HCT116 (cell line): ENCODE measurements around the gene LPA. TPM values are rescaled to one million over a fixed set of nuclear protein-coding genes. Genes with fewer than 3 reads are reported as not detected.

Experiments used
- ATAC-seq: fragments of 200-7000 bp; cut with Tn5 transposase; 2 replicates; pipeline ENCODE4 v1.9.1; 2020; ENCODE audit warnings: mild to moderate bottlenecking, moderate library complexity
- BruUV-seq: library from RNA; stranded (reverse); fragments of 400-500 nt; replicated peaks from 2 replicates; lab custom pipeline; 2021; lab: Mats Ljungman, UMichigan
- CTCF ChIA-PET: fragments of 300-600 bp; sonication (Branson Sonifier 250); formaldehyde crosslinking; loops from one replicate; lab custom pipeline; 2021; ENCODE audit warnings: antibody characterized with exemption; lab: Charles Lee
- POLR2A ChIA-PET: fragments of 300-600, 350-600 bp; sonication (Branson Sonifier 250); formaldehyde crosslinking; loops from one replicate; lab custom pipeline; 2021; ENCODE audit warnings: antibody characterized with exemption; lab: Charles Lee
- RAD21 ChIA-PET, 2 experiments: fragments of 300-600 bp; sonication (Branson Sonifier 250); formaldehyde crosslinking; loops; one replicate each; lab custom pipeline; 2023; ENCODE audit warnings: low total read pairs in 2 of 2; ENCODE audit not compliant: uncharacterized antibody in 2 of 2, unreplicated experiment in 2 of 2, low non-redundant PET in 1 of 2; lab: Charles Lee
- DNase-seq: peaks from one replicate; pipeline ENCODE4 v3.0.0-alpha.2; 2010; ENCODE audit warnings: low read depth, low spot score
- H2AFZ ChIP-seq: fragments of 200-600 bp; shearing (Covaris generic), sonication (generic); 2 replicates; pipeline ENCODE4 v1.6.1; 2017; ENCODE audit warnings: low read depth, mixed run types, mixed read lengths, antibody characterized with exemption, low read length; ENCODE audit not compliant: poor library complexity, severe bottlenecking
- H3K27ac ChIP-seq: 2 replicates; pipeline ENCODE4 v1.5.1; 2012; ENCODE audit warnings: low read depth, low read length
- H3K27me3 ChIP-seq: fragments of 200-600 bp; sonication (generic); 2 replicates; pipeline ENCODE4 v1.6.1; 2016; ENCODE audit warnings: mixed run types, low read length, mixed read lengths; ENCODE audit not compliant: insufficient read depth
- H3K36me3 ChIP-seq, 2 experiments: fragments of 200-500 bp in 1 of 2; fragments of 200-600 bp in 1 of 2; sonication (Bioruptor generic) in 1 of 2; sonication (generic) in 1 of 2; 2 replicates each; pipeline versions ENCODE4 v1.5.1 to v1.6.1; 2014 to 2016; ENCODE audit warnings: low read length in 2 of 2, inconsistent platforms in 1 of 2, mixed read lengths in 1 of 2, mixed run types in 1 of 2; ENCODE audit not compliant: insufficient read depth in 2 of 2, control insufficient read depth in 1 of 2
- H3K4me1 ChIP-seq, 2 experiments: fragments of 200-600 bp in 1 of 2; sonication (generic) in 1 of 2; 2 replicates each; pipeline versions ENCODE4 v1.5.1 to v1.6.1; 2012 to 2017; ENCODE audit warnings: low read length in 2 of 2, inconsistent platforms in 1 of 2, mild to moderate bottlenecking in 1 of 2, mixed read lengths in 1 of 2, mixed run types in 1 of 2, moderate library complexity in 1 of 2; ENCODE audit not compliant: insufficient read depth in 2 of 2, control insufficient read depth in 1 of 2
- H3K4me2 ChIP-seq: fragments of 200-600 bp; sonication (generic); 2 replicates; pipeline ENCODE4 v1.6.1; 2017; ENCODE audit warnings: mixed run types, low read length, mixed read lengths
- H3K4me3 ChIP-seq, 2 experiments: fragments of 200-600 bp in 1 of 2; sonication (generic) in 1 of 2; replicated peaks in 1 of 2; 2 replicates each; pipeline ENCODE4 v1.5.1; 2011 to 2016; ENCODE audit warnings: low read length in 2 of 2, control low read depth in 1 of 2, low read depth in 1 of 2, mild to moderate bottlenecking in 1 of 2, mixed read lengths in 1 of 2, mixed run types in 1 of 2
- H3K79me2 ChIP-seq: fragments of 200-600 bp; sonication (generic); 2 replicates; pipeline ENCODE4 v1.6.1; 2017; ENCODE audit warnings: mild to moderate bottlenecking, mixed run types, low read length, moderate library complexity, mixed read lengths; ENCODE audit not compliant: insufficient read depth
- H3K9ac ChIP-seq: fragments of 200-600 bp; sonication (generic); 2 replicates; pipeline ENCODE4 v1.6.1; 2016; ENCODE audit warnings: low read length, mixed read lengths
- H3K9me2 ChIP-seq: fragments of 200-600 bp; sonication (generic), shearing (Covaris generic); 2 replicates; pipeline ENCODE4 v1.6.1; 2017; ENCODE audit warnings: mixed run types, mild to moderate bottlenecking, moderate library complexity; ENCODE audit not compliant: insufficient read depth
- H3K9me3 ChIP-seq, 2 experiments: fragments of 200-500 bp in 1 of 2; fragments of 200-600 bp in 1 of 2; sonication (Bioruptor generic) in 1 of 2; sonication (generic) in 1 of 2; 2 replicates each; pipeline ENCODE4 v1.6.1; 2014 to 2017; ENCODE audit warnings: low read length in 2 of 2, mixed read lengths in 2 of 2, inconsistent platforms in 1 of 2, low read depth in 1 of 2, mild to moderate bottlenecking in 1 of 2, mixed run types in 1 of 2, moderate library complexity in 1 of 2; ENCODE audit not compliant: control insufficient read depth in 1 of 2, insufficient read depth in 1 of 2
- H4K20me1 ChIP-seq: fragments of 200-600 bp; sonication (generic), shearing (Covaris generic); 2 replicates; pipeline ENCODE4 v1.6.1; 2017; ENCODE audit warnings: mixed run types, mild to moderate bottlenecking, moderate library complexity; ENCODE audit not compliant: insufficient read depth
- ELF1 ChIP-seq: IDR thresholded peaks from 2 replicates; pipeline ENCODE4 v1.6.1; 2012; ENCODE audit warnings: low read depth, borderline replicate concordance
- EZH2 ChIP-seq: fragments of 200-600 bp; sonication (generic); IDR thresholded peaks from 2 replicates; pipeline ENCODE4 v1.6.1; 2017; ENCODE audit warnings: antibody characterized with exemption, mixed run types
- EZH2phosphoT487 ChIP-seq: fragments of 200-600 bp; IDR thresholded peaks from 2 replicates; pipeline ENCODE4 v1.6.1; 2018; ENCODE audit warnings: antibody characterized with exemption, borderline replicate concordance
- FOSL1 ChIP-seq: IDR thresholded peaks from 2 replicates; pipeline ENCODE4 v1.6.1; 2012; ENCODE audit warnings: low read depth
- MAX ChIP-seq: IDR thresholded peaks from 2 replicates; pipeline ENCODE4 v1.6.1; 2012
- POLR2AphosphoS5 ChIP-seq: IDR thresholded peaks from 2 replicates; pipeline ENCODE4 v1.6.1; 2011; ENCODE audit warnings: mild to moderate bottlenecking, low read depth, low read length, moderate library complexity
- RAD21 ChIP-seq: IDR thresholded peaks from 2 replicates; pipeline ENCODE4 v1.6.1; 2012; ENCODE audit warnings: low read depth, mild to moderate bottlenecking
- SP1 ChIP-seq: IDR thresholded peaks from 2 replicates; pipeline ENCODE4 v1.6.1; 2012; ENCODE audit warnings: low read depth
- SRF ChIP-seq: IDR thresholded peaks from 2 replicates; pipeline ENCODE4 v1.6.1; 2012; ENCODE audit warnings: low read depth
- YY1 ChIP-seq: IDR thresholded peaks from 2 replicates; pipeline ENCODE4 v1.6.1; 2011; ENCODE audit warnings: low read length, low read depth, moderate library complexity, mild to moderate bottlenecking; ENCODE audit not compliant: insufficient replicate concordance; ENCODE audit errors: extremely low read depth
- ZNF274 ChIP-seq: fragments of 200-500 bp; sonication (Bioruptor generic); IDR thresholded peaks from 2 replicates; pipeline ENCODE4 v1.6.1; 2014; ENCODE audit warnings: mild to moderate bottlenecking, low read depth, low read length, inconsistent platforms
- intact Hi-C: fragments of 100-400 bp; cut with micrococcal nuclease; formaldehyde crosslinking; loops from 2 replicates; pipeline ENCODE4 v1.10.0; 2022
- total RNA-seq: library from RNA; stranded (reverse); gene quantifications from one replicate; pipeline ENCODE4 v1.2.1, GENCODE V29; 2021; ENCODE audit not compliant: unreplicated experiment

The LPA gene
- total RNA-seq, 1 experiment from 2014 or later, result not detected

- H3K27me3 ChIP-seq, result no peaks in the 10 kb centered on the region
- no peaks in the 10 kb centered on the region for H3K36me3 ChIP-seq
- no peak for DNase-seq
- RAD21 ChIA-PET, result no interaction called here
- H3K79me2 ChIP-seq, result no peaks in the 10 kb centered on the region
- TF ChIP-seq RAD21, result no peak
- TF ChIP-seq EZH2phosphoT487, result no peak
- TF ChIP-seq SRF, result no peak
- no peak for TF ChIP-seq POLR2AphosphoS5
- no peak for TF ChIP-seq FOSL1
- no peak for TF ChIP-seq ZNF274
- TF ChIP-seq YY1, result no peak
- no peak for TF ChIP-seq MAX
- TF ChIP-seq ELF1, result no peak
- TF ChIP-seq EZH2, result no peak
- H4K20me1 ChIP-seq, result no peaks in the 10 kb centered on the region
- no peak overlapping the region for H3K4me2 ChIP-seq
- no peak overlapping the region for H3K27ac ChIP-seq
- H3K9ac ChIP-seq, result no peak overlapping the region
- CTCF ChIA-PET, result no interaction called here
- no peaks in the 10 kb centered on the region for H3K9me3 ChIP-seq
- no peak overlapping the region for H3K4me3 ChIP-seq
- H3K9me2 ChIP-seq, result no peaks in the 10 kb centered on the region
- H2AFZ ChIP-seq, result no peak overlapping the region
- intact Hi-C loops, result no loop called here
- ATAC-seq, result no peak
- no TSS peak for BruUV-seq
- POLR2A ChIA-PET, result no interaction called here
- H3K4me1 ChIP-seq, result no peaks in the 10 kb centered on the region
Observed at GRCh38 chr6:160505970-160506369, 158.1 kb downstream of the LPA start.

- ChIA-PET RAD21 (no interaction called here), CTCF (no interaction called here), POLR2A (no interaction called here)
- no peak for DNase-seq
- no TSS peak for BruUV-seq
- ATAC-seq, result no peak
- Histone ChIP-seq H3K27me3 (peaks cover 14% of the 10 kb centered on the region; the same call in 1 of the 2 replicates), H3K9ac (no peak overlapping the region), H3K9me2 (no peaks in the 10 kb centered on the region), H3K36me3 (no peaks in the 10 kb centered on the region), H3K4me2 (no peak overlapping the region), H3K79me2 (no peaks in the 10 kb centered on the region), H3K4me1 (no peaks in the 10 kb centered on the region), H4K20me1 (no peaks in the 10 kb centered on the region), H3K27ac (no peak overlapping the region), H2AFZ (no peak overlapping the region), H3K4me3 (no peak overlapping the region), H3K9me3 (no peaks in the 10 kb centered on the region)
- no peak for TF ChIP-seq SP1
- intact Hi-C loops, result no loop called here
Observed at GRCh38 chr6:160500639-160501038, 163.4 kb downstream of the LPA start.
